ENCODE measurements around the gene BRD4.

Gene BRD4

GRCh38 chr19:15247107-15248014 lies 85.0 kb downstream of the BRD4 start:
- DNase-seq = no peak

GRCh38 chr19:15246198-15246481 lies 86.2 kb downstream of the BRD4 start:
- no peak for DNase-seq

GRCh38 chr19:15245370-15246197 lies 86.8 kb downstream of the BRD4 start:
- no peak for DNase-seq

GRCh38 chr19:15244808-15245207 lies 87.5 kb downstream of the BRD4 start:
- DNase-seq = no peak

GRCh38 chr19:15244106-15244803 lies 88.1 kb downstream of the BRD4 start:
- DNase-seq = no peak

- no peak for DNase-seq
Observed at GRCh38 chr19:15243236-15243957, 88.9 kb downstream of the BRD4 start.

- DNase-seq = no peak
Observed at GRCh38 chr19:15241259-15241910, 91.0 kb downstream of the BRD4 start.

GRCh38 chr19:15240515-15240914 lies 91.8 kb downstream of the BRD4 start:
- DNase-seq = no peak

GRCh38 chr19:15239337-15239949 lies 92.9 kb downstream of the BRD4 start:
- DNase-seq = no peak

- no peak for DNase-seq
Observed at GRCh38 chr19:15238639-15239155, 93.6 kb downstream of the BRD4 start.

GRCh38 chr19:15237759-15238638 lies 94.3 kb downstream of the BRD4 start:
- DNase-seq = no peak

GRCh38 chr19:15236886-15237285 lies 95.5 kb downstream of the BRD4 start:
- no peak for DNase-seq

GRCh38 chr19:15235781-15236180 lies 96.6 kb downstream of the BRD4 start:
- DNase-seq = no peak

- no peak for DNase-seq
Observed at GRCh38 chr19:15234431-15235130, 97.8 kb downstream of the BRD4 start.

- no peak for DNase-seq
Observed at GRCh38 chr19:15231271-15231670, 101.1 kb downstream of the BRD4 start.

- no peak for DNase-seq
Observed at GRCh38 chr19:15227261-15227660, 105.1 kb downstream of the BRD4 start.

- DNase-seq = no peak
Observed at GRCh38 chr19:15225760-15226159, 106.6 kb downstream of the BRD4 start.

- DNase-seq = no peak
Observed at GRCh38 chr19:15223649-15224361, 108.5 kb downstream of the BRD4 start.
